ENCODE data around the gene SDK1.
"Not testable (repeated sequence)": the region's sequence is repeated elsewhere in the genome, so short reads cannot be mapped to it uniquely, and the experiment has no call there.

The SDK1 gene

DNA sequence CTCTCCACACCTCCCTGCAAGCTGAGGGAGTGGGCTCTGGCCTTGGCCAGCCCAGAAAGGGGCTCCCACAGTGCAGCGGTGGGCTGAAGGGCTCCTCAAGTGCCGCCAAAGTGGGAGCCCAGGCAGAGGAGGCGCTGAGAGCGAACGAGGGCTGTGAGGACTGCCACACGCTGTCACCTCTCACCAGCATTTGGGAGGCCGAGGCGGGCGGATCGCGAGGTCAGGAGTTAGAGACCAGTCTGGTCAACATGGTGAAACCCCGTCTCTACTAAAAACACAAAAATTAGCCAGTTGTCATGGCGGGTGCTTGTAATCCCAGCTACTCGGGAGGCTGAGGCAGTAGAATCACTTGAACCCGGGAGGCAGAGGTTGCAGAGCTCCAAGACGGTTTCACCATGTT is 1013.3 kb downstream of the SDK1 start:
- DNase-seq: not testable (repeated sequence)

Measured in activated naive CD4-positive, alpha-beta T cell treated with Interleukin-2 at 50 U/mL for 16 hours (primary cell).